GM19438 (cell line): ENCODE results near the gene EML1.

Source experiments
- ATAC-seq: cut with Tn5 transposase; IDR thresholded peaks from one replicate; pipeline ENCODE4 v1.9.1; 2021; ENCODE audit warnings: low read depth; ENCODE audit not compliant: unreplicated experiment

The EML1 gene

GRCh38 chr14:99821519-99822508 lies 28.6 kb downstream of the EML1 start:
- ATAC-seq, result no peak

GRCh38 chr14:99822800-99823455 lies 29.7 kb downstream of the EML1 start:
- no peak for ATAC-seq

GRCh38 chr14:99824776-99825175 lies 31.6 kb downstream of the EML1 start:
- no peak for ATAC-seq

- no peak for ATAC-seq
These were observed 36.2 kb downstream of the EML1 start for GRCh38 chr14:99829450-99829849.

GRCh38 chr14:99831303-99831702 lies 38.1 kb downstream of the EML1 start:
- ATAC-seq, result no peak

- no peak for ATAC-seq
These were observed 38.9 kb downstream of the EML1 start for GRCh38 chr14:99831903-99832685.

- no peak for ATAC-seq
These were observed 44.6 kb downstream of the EML1 start for GRCh38 chr14:99837822-99838221.

- ATAC-seq, result no peak
These were observed 45.5 kb downstream of the EML1 start for GRCh38 chr14:99838639-99839134.

- no peak for ATAC-seq
These were observed 46.5 kb downstream of the EML1 start for GRCh38 chr14:99839696-99840095.

- ATAC-seq, result no peak
These were observed 47.1 kb downstream of the EML1 start for GRCh38 chr14:99840265-99840664.

- ATAC-seq, result no peak
These were observed 47.6 kb downstream of the EML1 start for GRCh38 chr14:99840774-99841305.

GRCh38 chr14:99841436-99842071 lies 48.3 kb downstream of the EML1 start:
- no peak for ATAC-seq

- ATAC-seq, result no peak
These were observed 48.9 kb downstream of the EML1 start for GRCh38 chr14:99842141-99842540.

- no peak for ATAC-seq
These were observed 53.6 kb downstream of the EML1 start for GRCh38 chr14:99846808-99847207.

GRCh38 chr14:99850709-99851108 lies 57.5 kb downstream of the EML1 start:
- ATAC-seq, result no peak

GRCh38 chr14:99852578-99852977 lies 59.4 kb downstream of the EML1 start:
- no peak for ATAC-seq

GRCh38 chr14:99853206-99853605 lies 60.0 kb downstream of the EML1 start:
- ATAC-seq, result no peak

- ATAC-seq, result no peak
These were observed 61.6 kb downstream of the EML1 start for GRCh38 chr14:99854831-99855230.

- ATAC-seq, result no peak
These were observed 62.1 kb downstream of the EML1 start for GRCh38 chr14:99855271-99855670.

- no peak for ATAC-seq
These were observed 64.3 kb downstream of the EML1 start for GRCh38 chr14:99857551-99857950.
